ENCODE results near the gene CHMP1B. TPM values are rescaled to one million over a fixed set of nuclear protein-coding genes. Genes with fewer than 3 reads are reported as not detected.

The CHMP1B gene, protein sequence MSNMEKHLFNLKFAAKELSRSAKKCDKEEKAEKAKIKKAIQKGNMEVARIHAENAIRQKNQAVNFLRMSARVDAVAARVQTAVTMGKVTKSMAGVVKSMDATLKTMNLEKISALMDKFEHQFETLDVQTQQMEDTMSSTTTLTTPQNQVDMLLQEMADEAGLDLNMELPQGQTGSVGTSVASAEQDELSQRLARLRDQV
- 10 to 100 TPM; 33.4 to 55.1 (median 39.8) TPM for total RNA-seq

DNA sequence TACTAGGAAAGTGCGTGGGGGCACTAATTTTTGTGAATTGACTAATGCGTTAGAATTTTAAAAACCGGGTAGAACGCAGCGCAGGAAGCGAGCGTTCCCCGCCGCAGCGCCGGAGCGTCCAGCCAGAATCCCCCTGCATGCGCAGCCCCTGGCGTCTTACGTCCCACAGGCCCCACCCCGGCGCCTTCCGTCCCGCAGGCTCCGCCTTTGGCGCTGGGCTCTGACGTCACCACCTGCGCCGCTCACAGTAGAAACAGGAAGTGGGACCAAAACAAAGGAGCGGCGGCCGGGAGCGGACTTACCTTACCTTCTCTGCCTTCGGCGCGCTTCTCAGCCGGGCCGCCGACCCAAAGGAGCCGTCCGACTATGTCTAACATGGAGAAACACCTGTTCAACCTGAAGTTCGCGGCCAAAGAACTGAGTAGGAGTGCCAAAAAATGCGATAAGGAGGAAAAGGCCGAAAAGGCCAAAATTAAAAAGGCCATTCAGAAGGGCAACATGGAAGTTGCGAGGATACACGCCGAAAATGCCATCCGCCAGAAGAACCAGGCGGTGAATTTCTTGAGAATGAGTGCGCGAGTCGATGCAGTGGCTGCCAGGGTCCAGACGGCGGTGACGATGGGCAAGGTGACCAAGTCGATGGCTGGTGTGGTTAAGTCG lies at the start of gene CHMP1B:
Gene CHMP1B, plus strand, starts transcription at position 268 of the 660 bp plus-strand sequence. Its CDS starts 99 bp downstream, at position 367.
- TF ChIP-seq, protein P1, sequence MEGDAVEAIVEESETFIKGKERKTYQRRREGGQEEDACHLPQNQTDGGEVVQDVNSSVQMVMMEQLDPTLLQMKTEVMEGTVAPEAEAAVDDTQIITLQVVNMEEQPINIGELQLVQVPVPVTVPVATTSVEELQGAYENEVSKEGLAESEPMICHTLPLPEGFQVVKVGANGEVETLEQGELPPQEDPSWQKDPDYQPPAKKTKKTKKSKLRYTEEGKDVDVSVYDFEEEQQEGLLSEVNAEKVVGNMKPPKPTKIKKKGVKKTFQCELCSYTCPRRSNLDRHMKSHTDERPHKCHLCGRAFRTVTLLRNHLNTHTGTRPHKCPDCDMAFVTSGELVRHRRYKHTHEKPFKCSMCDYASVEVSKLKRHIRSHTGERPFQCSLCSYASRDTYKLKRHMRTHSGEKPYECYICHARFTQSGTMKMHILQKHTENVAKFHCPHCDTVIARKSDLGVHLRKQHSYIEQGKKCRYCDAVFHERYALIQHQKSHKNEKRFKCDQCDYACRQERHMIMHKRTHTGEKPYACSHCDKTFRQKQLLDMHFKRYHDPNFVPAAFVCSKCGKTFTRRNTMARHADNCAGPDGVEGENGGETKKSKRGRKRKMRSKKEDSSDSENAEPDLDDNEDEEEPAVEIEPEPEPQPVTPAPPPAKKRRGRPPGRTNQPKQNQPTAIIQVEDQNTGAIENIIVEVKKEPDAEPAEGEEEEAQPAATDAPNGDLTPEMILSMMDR (IDR thresholded peaks at IDR 0.05; ENCODE audit: low read depth), result no peak

GRCh38 chr18:11801573-11801972 lies 49.6 kb upstream of the CHMP1B start:
- TF ChIP-seq, protein P1 (IDR thresholded peaks at IDR 0.05; ENCODE audit: low read depth), result no peak

DNA sequence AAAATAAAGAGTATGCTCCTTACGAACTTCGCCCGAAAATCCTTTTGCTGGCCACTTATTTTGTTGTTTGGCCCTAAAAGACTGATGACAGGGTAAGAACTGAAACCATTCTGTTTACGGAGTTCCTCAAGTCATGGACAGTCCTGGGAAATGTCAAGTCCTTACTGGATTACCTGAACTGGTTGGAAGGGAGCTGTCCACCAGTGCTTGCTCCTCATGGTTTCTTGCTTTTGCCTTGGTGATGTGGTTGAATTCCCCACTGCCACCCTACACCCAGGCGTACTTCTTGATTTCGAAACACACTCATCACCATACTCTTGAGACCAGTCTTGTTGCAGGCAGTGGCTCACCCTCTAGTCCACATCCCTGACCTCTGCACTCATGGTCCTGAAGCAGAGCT lies 49.1 kb upstream of the CHMP1B start:
- TF ChIP-seq, protein P1 (IDR thresholded peaks at IDR 0.05; ENCODE audit: low read depth), result no peak

- TF ChIP-seq, protein P1 (IDR thresholded peaks at IDR 0.05; ENCODE audit: low read depth), result no peak
These were observed 48.6 kb upstream of the CHMP1B start for GRCh38 chr18:11802586-11802985.

- TF ChIP-seq, protein P1 (IDR thresholded peaks at IDR 0.05; ENCODE audit: low read depth), result no peak
These were observed 44.0 kb upstream of the CHMP1B start for GRCh38 chr18:11807233-11807632.

DNA sequence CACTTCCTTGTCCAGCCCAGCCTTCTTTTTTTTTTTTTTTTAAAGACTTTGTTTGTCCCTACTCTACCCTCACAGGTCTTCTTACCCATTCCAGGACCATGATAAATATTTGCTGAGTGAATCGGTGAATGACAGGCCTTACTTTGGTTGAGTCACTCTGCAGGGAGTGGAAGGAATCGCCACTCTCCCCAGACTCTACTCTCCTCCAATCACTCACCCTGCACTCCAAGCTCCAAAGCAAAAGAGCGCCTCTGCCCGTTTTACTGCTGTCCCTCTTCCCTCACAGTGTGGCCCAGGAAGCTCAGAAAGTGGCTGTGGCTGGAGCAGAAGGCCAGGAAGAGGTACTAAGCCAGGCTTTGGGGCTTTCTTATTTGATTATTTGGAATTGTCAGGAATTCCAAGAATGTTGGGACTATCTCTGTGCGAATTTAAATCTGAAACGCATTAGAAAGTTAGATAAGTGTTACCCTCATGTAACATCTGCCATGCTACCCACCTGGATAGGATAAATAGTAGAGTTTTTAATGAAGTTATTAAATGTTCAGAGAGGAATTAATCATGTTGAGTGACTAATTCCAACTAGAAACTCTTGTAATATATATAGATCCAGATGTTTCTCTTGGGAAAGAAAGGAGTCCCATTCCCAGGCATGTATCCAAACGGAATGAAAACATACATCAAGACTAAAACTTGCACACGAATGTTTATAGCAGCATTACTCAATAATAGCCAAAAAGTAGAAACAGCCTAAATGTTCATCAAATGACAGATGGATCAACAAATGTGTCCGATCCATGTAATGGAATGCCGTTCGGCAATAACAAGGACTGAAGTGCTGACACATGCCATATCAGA lies 43.0 kb upstream of the CHMP1B start:
- TF ChIP-seq, protein P1 (IDR thresholded peaks at IDR 0.05; ENCODE audit: low read depth), result no peak

GRCh38 chr18:11809895-11810294 lies 41.3 kb upstream of the CHMP1B start:
- TF ChIP-seq, protein P1 (IDR thresholded peaks at IDR 0.05; ENCODE audit: low read depth), result no peak
